KOPT-K1 (cell line): ENCODE measurements around the gene SLC1A5.
"Not testable (repeated sequence)": the region's sequence is repeated elsewhere in the genome, so short reads cannot be mapped to it uniquely, and the experiment has no call there.

Experiments
- H3K27ac ChIP-seq: fragments of 200-600 bp; sonication (generic); 2 replicates; pipeline ENCODE4 v1.5.1; 2016; ENCODE audit warnings: antibody characterized with exemption, mild to moderate bottlenecking, low read depth, low read length; ENCODE audit not compliant: poor library complexity, severe bottlenecking
- H3K36me3 ChIP-seq: fragments of 200-600 bp; sonication (generic); 2 replicates; pipeline ENCODE4 v1.5.1; 2017; ENCODE audit warnings: antibody characterized with exemption, mild to moderate bottlenecking, low read length, moderate library complexity; ENCODE audit not compliant: insufficient read depth
- H3K9me3 ChIP-seq: fragments of 200-600 bp; sonication (generic); 2 replicates; pipeline ENCODE4 v1.5.1; 2017; ENCODE audit warnings: antibody characterized with exemption, low read length, mild to moderate bottlenecking; ENCODE audit not compliant: insufficient read depth, poor library complexity, severe bottlenecking

Gene SLC1A5

DNA sequence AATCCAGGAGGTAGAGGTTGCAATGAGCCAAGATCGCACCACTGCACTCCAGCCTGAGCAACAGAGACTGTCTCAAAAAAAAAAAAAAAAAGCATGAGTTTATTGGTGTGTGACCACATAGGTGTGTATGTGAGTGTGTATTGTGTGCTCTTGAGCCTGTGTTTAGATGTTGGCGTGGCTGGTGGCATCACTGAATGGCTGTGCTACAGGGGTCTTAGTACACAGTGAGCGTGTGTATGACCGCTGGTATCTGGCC lies 2.5 kb downstream of the SLC1A5 start:
- Histone ChIP-seq H3K9me3 (no peaks in the 10 kb centered on the region), H3K27ac (peak overlapping the region; percentile 93), H3K36me3 (peaks cover 54% of the 10 kb centered on the region)

DNA sequence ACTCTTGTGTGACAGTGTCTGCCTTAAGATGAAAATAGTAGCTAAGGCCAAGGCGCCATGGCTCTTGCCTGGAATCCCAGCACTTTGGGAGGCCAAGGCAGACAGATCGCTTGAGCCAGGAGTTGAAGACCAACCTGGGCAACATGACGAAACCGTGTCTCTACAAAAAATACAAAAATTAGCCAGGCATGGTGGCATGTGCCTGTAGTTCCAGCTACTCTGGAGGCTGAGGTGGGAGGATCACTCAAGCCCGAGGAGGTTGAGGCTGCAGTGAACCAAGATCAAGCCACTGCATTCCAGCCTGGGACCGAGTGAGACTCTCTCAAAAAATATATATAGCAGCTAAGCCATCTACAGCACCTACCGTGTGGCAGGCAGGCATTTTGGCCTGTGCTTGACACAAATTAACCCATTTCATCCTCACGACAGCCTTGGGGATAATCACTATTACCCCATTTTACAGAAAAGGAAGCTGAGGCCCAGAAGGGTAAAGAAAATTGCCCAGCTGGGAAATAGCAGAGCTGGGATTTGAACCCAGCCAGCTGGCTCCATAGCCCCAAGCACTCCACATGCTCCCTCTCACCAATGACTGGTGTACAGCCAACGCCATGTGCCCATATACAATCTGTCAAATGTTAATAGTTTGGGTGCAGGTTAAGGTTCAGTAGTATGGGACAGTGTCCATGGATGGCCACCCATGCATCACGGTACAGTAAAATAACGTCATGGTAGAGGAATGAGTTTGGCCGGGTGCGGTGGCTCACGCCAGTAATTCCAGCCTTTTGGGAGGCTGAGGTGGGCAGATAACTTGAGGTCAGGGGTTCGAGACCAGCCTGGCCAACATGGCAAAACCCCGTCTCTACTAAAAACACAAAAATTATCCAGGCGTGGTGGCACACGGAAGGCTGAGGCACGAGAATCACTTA lies 3.1 kb downstream of the SLC1A5 start:
- Histone ChIP-seq H3K36me3 (peaks cover 59% of the 10 kb centered on the region), H3K9me3 (no peaks in the 10 kb centered on the region), H3K27ac (peak overlapping the region; percentile 93)

DNA sequence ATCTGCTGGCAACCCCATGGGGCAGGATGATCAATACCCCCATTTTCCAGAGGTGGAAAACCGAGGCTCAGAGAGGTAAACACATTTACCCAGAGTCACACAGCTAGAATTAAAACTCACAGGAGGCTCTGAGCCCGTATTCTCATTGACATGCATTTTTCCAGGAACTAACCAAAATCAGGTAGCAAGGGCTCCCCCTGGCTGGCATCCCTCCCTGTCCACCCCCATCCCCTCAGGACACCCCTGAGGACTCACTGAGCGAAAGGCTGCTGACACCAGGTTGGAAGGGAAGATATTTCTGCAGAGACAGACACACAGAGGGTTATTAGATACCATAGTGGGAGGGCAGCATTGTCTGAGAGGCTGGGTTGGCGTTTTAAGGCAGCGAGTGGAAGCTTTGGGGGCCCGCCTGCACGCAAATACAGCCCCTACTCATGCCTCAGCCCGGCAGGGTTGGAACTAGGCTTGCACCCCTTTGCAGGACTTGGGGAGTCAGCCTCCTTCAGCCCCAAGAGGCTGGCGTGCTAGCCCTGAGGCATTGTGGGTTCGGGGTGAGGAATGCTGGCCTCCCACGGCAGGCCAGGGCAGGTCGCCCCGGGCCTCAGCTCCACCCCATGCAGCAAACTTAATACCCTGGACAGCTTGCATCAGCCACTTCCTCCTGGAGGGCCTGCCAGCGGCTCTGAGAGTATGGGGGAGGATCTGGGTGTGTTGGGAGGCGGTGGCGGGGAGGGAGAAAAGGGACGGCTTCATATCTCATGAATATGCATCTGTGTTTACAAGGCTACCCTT lies 3.9 kb downstream of the SLC1A5 start:
- no peaks in the 10 kb centered on the region for H3K9me3 ChIP-seq
- H3K36me3 ChIP-seq, result peaks cover 68% of the 10 kb centered on the region

DNA sequence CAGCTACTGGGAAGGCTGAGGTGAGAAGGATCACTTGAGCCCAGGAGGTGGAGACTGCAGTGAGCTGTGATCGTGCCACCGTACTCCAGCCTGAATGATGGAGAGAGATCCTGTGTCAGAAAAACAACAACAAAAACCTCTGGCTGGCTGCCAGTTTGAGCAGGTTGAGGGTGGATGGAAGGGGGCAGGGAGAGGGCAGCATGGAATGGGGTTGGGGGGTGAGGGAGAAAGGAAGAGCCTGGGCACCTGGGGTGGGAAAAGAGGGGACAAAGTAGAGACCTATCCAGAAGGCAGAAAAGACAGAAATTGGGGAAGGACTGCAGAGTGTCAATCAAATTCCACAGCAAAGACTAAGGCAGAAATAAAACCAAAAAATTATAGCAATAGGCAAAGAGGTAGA lies 4.7 kb downstream of the SLC1A5 start:
- peaks cover 76% of the 10 kb centered on the region for H3K36me3 ChIP-seq
- no peaks in the 10 kb centered on the region for H3K9me3 ChIP-seq
- peak overlapping the region; percentile 93 for H3K27ac ChIP-seq

More for the DNA sequence above, 3.9 kb downstream of the SLC1A5 start:
- H3K27ac ChIP-seq, result peak overlapping the region; percentile 93

DNA sequence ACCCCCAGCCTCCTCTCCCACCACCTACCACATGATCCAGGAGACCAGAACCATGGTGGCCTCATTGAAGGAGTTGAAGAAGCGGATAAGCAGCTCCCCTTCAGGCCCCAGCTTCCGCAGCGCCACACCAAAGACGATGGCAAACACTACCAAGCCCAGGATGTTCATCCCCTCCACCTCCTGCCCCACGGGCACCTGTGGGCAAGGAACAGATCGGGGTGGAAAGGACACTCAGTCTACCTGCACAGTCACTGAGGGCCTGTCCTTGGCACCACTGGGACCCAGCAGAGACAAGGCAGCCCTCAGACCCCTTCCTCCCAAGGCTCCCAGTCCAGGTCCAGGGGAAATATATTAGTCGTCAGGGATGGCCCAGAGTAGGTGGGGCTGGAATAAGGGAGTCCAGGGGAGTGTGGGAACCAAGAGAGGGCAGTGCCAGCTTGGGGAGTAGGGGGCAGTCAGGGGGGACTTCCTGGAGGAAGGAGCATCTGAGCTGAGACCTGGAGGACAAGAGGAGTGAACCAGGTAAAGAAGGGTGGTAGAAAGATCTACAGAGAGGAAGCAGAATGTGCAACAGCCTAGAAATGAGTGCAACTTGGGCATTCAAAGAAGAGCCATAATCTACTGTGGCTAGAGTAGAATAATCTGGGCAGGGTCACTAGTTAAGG lies 5.9 kb downstream of the SLC1A5 start:
- no peaks in the 10 kb centered on the region for H3K9me3 ChIP-seq
- H3K36me3 ChIP-seq, result peaks cover 88% of the 10 kb centered on the region
- no peak overlapping the region for H3K27ac ChIP-seq

DNA sequence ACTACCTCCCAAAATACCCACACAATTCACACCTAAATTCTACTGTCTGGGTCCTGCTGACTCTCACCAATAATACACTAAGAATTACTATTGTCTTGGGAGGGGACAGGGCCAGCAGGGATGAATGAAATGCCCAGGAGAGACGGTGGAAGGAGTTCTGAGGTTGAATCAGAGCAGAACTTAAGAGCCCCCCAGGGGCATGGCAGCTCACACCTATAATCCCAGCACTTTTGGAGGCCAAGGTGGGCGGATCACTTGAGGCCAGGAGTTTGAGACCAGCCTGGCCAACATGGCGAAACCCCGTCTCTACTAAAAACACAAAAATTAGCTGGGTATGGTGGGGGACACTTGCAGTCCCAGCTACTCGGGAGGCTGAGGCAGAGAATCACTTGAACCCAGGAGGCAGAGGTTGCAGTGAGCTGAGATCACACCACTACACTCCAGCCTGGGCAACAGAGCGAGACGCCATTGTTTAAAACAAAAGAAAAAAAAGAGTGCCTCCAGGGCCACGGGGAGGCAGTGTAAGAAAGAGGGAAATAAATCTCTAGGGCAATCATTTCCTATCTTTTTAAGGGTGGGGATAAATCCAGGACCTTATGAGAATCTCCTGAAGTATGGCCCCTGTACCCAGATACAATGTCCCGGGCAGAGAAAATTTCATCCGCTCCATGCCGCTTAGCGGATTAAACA lies 10.3 kb downstream of the SLC1A5 start:
- peaks cover 94% of the 10 kb centered on the region for H3K36me3 ChIP-seq
- not testable (repeated sequence) for H3K9me3 ChIP-seq, H3K27ac ChIP-seq

DNA sequence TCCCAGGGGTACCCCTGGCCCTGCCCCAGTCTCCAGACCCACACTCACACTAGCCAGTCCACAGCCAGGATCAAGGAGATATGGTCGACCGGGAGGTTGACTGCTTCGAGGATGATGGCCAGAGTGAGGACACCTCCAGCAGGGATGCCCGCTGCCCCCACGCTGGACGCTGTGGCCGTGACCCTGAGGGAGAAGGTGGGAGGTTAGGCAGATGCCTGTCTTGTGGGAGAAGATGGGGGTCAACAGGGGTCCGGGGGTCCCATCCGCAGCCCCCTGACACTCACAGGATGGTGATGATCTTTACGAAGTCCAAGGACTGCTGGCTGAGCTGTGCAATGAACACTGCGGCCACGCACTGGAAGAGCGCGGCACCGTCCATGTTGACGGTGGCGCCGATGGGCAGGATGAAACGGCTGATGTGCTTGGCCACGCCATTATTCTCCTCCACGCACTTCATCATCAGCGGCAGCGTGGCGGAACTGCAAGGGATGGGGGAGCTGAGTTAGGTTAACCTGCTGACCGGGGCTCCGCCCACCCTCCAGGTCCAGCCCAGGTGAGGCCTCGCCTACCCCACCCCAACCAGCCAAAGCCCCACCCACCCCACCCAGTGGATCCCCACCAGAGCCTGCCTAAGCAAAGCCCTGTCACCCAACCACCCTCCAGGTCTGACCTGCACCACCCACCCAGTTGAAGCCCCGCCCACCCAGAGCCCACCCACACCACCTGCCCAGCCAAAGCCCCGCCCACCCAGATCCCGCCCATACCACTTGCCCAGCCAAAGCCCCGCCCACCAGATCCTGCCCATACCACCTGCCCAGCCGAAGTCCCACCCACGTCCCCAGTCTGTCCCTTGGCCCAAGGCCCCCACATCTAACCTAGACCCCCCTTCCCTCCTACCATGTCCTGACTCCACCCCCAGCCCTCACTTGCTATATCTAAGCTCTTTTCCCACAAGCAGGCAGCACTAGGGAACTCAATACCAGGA lies 11.2 kb downstream of the SLC1A5 start:
- no peak overlapping the region for H3K27ac ChIP-seq
- no peaks in the 10 kb centered on the region for H3K9me3 ChIP-seq
- peaks cover 85% of the 10 kb centered on the region for H3K36me3 ChIP-seq

DNA sequence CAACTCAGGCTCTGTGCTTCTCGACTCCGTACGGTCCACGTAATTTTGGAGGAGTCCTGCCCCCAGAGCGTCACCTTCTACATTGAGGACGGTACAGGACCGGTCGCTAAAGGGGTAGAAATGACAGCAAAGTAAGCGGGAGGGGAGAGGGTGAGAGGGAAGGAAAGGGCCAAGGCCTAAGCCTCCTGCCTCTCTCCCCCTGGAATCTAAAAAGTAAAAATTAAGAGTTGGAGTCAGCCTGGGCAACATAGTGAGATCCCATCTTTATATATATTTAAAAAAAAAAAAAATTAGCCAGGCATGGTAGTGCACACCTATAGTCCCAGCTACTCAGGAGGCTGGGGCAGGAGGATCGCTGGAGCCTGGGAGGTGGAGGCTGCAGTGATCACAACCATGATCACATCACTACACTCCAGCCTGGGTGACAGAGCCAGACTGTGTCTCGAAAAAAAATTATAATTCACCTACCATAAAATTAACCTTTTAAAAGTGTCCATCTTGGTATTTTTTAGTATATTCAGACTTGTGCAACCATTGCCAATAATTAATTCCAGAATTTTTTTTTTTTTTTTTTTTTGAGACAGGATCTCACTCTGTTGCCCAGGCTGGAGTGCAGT lies 12.6 kb downstream of the SLC1A5 start:
- H3K36me3 ChIP-seq, result peaks cover 71% of the 10 kb centered on the region
- H3K9me3 ChIP-seq, result no peaks in the 10 kb centered on the region
- no peak overlapping the region for H3K27ac ChIP-seq

DNA sequence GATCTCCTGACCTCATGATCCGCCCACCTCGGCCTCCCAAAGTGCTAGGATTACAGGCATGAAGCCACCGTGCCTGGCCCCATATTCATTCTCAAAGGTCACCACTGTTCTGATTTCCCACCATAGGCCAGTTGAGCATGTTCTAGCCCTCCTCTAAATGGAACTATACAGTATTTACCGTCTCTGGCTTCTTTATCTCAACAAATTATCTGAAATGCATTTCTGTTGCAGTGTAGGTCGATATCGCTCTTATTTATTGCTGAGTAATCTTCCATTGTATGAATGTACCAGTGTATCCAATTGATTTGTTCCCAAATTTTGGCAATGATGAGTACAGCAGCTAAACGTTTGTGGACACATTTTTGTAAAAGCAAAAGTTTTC lies 15.4 kb downstream of the SLC1A5 start:
- no peak overlapping the region for H3K27ac ChIP-seq

DNA sequence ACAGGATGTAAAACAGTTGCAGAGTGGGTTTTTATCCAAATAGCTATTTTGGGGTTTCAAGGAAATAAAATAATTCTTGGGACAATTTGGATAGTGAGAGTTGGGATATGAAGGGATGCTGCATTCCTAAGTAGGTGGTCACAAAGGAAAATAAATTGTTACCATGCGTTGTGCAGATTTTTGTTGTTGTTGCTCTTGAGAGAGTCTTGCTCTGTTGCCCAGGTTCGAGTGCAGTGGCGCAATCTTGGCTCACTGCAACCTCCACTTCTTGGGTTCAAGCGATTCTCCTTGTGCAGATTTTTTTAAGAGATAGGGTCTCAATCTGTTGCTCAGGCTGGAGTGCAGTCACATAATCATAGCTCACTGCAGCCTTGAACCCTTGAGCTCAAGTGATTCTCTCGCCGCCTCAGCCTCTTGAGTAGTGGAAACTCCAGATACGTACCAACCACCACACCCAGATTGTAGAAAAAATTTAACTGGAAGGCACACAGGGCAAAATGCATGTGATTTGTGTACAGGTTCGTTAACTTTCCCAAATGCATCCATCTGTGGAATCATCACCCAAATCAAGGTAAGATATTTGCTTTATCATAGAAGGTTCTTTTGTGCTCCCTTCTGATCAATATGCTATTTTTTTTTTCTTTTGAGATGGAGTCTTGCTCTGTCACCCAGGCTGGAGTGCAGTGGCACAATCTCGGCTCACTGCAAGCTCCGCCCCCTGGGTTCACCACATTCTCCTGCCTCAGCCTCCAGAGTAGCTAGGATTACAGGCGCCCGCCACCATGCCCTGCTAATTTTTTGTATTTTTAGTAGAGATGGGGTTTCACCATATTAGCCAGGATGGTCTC lies 16.0 kb downstream of the SLC1A5 start:
- Histone ChIP-seq H3K9me3 (no peaks in the 10 kb centered on the region), H3K36me3 (peaks cover 37% of the 10 kb centered on the region), H3K27ac (no peak overlapping the region)

More for the DNA sequence above, 15.4 kb downstream of the SLC1A5 start:
- Histone ChIP-seq H3K9me3 (no peaks in the 10 kb centered on the region), H3K36me3 (peaks cover 43% of the 10 kb centered on the region)

DNA sequence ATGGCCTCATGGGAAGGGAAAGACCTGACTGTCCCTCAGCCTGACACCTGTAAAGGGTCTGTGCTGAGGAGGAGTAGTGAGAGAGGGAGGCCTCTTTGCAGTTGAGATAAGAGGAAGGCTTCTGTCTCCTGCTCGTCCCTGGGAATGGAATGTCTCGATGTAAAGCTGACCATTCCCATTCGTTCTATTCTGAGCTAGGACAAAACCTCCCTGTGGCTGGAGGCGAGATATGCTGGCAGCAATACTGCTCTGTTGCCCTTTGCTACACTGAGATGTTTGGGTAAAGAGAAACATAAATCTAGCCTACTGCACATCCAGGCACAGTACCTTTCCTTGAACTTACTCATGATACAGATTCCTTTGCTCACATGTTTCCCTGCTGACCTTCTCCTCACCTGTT lies 19.6 kb downstream of the SLC1A5 start:
- H3K36me3 ChIP-seq, H3K9me3 ChIP-seq, H3K27ac ChIP-seq: not testable (repeated sequence)

DNA sequence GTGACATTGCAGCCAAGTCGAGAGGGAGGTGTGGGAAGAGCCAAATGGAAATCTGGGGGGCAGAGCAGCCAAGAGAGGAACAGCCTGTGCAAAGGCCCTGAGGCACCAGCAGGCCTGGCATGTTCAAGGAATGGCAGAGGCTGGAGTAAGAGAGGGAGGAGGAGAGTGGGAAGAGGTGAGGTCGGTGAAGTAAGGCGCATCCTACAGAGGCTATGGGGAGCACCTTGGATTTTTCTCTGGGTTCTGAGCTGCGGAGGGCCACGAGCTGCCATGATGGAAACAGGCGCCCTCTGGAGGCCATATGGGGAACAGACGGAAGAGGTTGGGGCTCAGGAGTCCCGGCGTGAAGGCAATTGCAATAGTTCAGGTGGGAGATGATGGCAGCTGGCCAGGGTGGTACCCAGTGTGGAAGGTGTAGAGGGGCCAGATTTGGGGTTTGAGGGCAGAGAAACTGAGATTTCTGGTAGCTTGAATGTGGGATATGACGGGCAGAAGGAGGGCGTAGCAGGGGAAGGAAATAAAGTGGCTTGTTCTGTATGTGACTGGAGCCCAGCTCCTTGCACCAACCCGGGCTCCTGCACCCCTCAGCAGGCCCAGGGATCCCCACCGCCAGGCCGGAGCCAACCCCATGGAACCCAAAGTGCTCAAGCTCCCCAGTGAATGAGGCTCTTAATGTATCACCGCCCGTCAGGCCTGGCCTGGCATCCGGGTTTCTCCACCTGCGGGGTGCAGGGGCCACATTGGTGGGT lies 21.7 kb downstream of the SLC1A5 start:
- Histone ChIP-seq H3K9me3 (no peaks in the 10 kb centered on the region), H3K27ac (no peak overlapping the region), H3K36me3 (no peaks in the 10 kb centered on the region)
